Globus pallidus (tissue), 1 donor: Measurements from ENCODE around the gene NAV2.
"Not testable (repeated sequence)": the region's sequence is repeated elsewhere in the genome, so short reads cannot be mapped to it uniquely, and the experiment has no call there.

Experiments
- DNase-seq: peaks from one replicate; pipeline ENCODE4 v3.0.0-alpha.2; 2015; ENCODE audit warnings: low spot score

Gene NAV2

GRCh38 chr11:20120134-20120925 is 407.7 kb downstream of the NAV2 start:
- no peak for DNase-seq

- DNase-seq = no peak
Measured at GRCh38 chr11:20122131-20122530, 409.5 kb downstream of the NAV2 start.

GRCh38 chr11:20125927-20126326 is 413.3 kb downstream of the NAV2 start:
- no peak for DNase-seq

- DNase-seq = no peak
Measured at GRCh38 chr11:20126724-20127123, 414.1 kb downstream of the NAV2 start.

GRCh38 chr11:20127671-20128527 is 415.3 kb downstream of the NAV2 start:
- peak; percentile 72 for DNase-seq

GRCh38 chr11:20128528-20128825 is 415.8 kb downstream of the NAV2 start:
- DNase-seq = not testable (repeated sequence)

- no peak for DNase-seq
Measured at GRCh38 chr11:20129665-20130064, 417.0 kb downstream of the NAV2 start.

- peak; percentile 53 for DNase-seq
Measured at GRCh38 chr11:20131788-20132666, 419.4 kb downstream of the NAV2 start.

GRCh38 chr11:20132667-20133039 is 420.0 kb downstream of the NAV2 start:
- no peak for DNase-seq

GRCh38 chr11:20134991-20135736 is 422.5 kb downstream of the NAV2 start:
- no peak for DNase-seq

- no peak for DNase-seq
Measured at GRCh38 chr11:20137637-20138036, 425.0 kb downstream of the NAV2 start.

GRCh38 chr11:20138707-20139106 is 426.1 kb downstream of the NAV2 start:
- no peak for DNase-seq

- no peak for DNase-seq
Measured at GRCh38 chr11:20154381-20154780, 441.7 kb downstream of the NAV2 start.

- no peak for DNase-seq
Measured at GRCh38 chr11:20155683-20156279, 443.1 kb downstream of the NAV2 start.

GRCh38 chr11:20156280-20156875 is 443.7 kb downstream of the NAV2 start:
- no peak for DNase-seq

GRCh38 chr11:20156876-20157613 is 444.4 kb downstream of the NAV2 start:
- DNase-seq = no peak

GRCh38 chr11:20157728-20158127 is 445.1 kb downstream of the NAV2 start:
- no peak for DNase-seq

- DNase-seq = peak; percentile 31
Measured at GRCh38 chr11:20158597-20159257, 446.1 kb downstream of the NAV2 start.
